IPS DF 19.7 (cell line): ENCODE measurements around the gene TGFB2.

Source experiments
- DNase-seq: peaks from one replicate; pipeline ENCODE4 v3.0.0-alpha.2; 2013; ENCODE audit warnings: low read depth, low spot score

TGFB2 gene

GRCh38 chr1:218332416-218332815 is 12.7 kb upstream of the TGFB2 start:
- DNase-seq, result no peak

- no peak for DNase-seq
Observed at GRCh38 chr1:218336328-218336727, 8.8 kb upstream of the TGFB2 start.

GRCh38 chr1:218339267-218339831 is 5.8 kb upstream of the TGFB2 start:
- no peak for DNase-seq

GRCh38 chr1:218341325-218341724 is 3.8 kb upstream of the TGFB2 start:
- DNase-seq, result no peak

- no peak for DNase-seq
Observed at GRCh38 chr1:218342091-218342490, 3.0 kb upstream of the TGFB2 start.

- DNase-seq, result no peak
Observed at GRCh38 chr1:218345673-218346390, 696 bp downstream of the TGFB2 start.

- DNase-seq, result no peak
Observed at GRCh38 chr1:218346391-218347204, 1.5 kb downstream of the TGFB2 start.

GRCh38 chr1:218347336-218347722 is 2.2 kb downstream of the TGFB2 start:
- no peak for DNase-seq

- DNase-seq, result no peak
Observed at GRCh38 chr1:218347723-218348627, 2.8 kb downstream of the TGFB2 start.

- DNase-seq, result no peak
Observed at GRCh38 chr1:218348628-218349071, 3.5 kb downstream of the TGFB2 start.

GRCh38 chr1:218349348-218350034 is 4.4 kb downstream of the TGFB2 start:
- no peak for DNase-seq

GRCh38 chr1:218350035-218350525 is 4.9 kb downstream of the TGFB2 start:
- DNase-seq, result no peak

GRCh38 chr1:218350801-218351266 is 5.7 kb downstream of the TGFB2 start:
- no peak for DNase-seq

GRCh38 chr1:218351391-218352074 is 6.4 kb downstream of the TGFB2 start:
- DNase-seq, result no peak

GRCh38 chr1:218352075-218352438 is 6.9 kb downstream of the TGFB2 start:
- DNase-seq, result no peak

- DNase-seq, result no peak
Observed at GRCh38 chr1:218353656-218354055, 8.5 kb downstream of the TGFB2 start.

- no peak for DNase-seq
Observed at GRCh38 chr1:218355278-218355677, 10.1 kb downstream of the TGFB2 start.

GRCh38 chr1:218357211-218357892 is 12.2 kb downstream of the TGFB2 start:
- no peak for DNase-seq

GRCh38 chr1:218357893-218358232 is 12.7 kb downstream of the TGFB2 start:
- DNase-seq, result no peak
